Coronary artery (tissue), 2 donors: Measurements from ENCODE around the gene CDK11B.

Source experiments
- DNase-seq: peaks from one replicate; pipeline ENCODE4 v3.0.0-alpha.2; 2017; ENCODE audit warnings: low spot score
- H3K27ac ChIP-seq, 2 donors: fragments of 200-600 bp; sonication (generic); one replicate each; pipeline ENCODE4 v1.5.1; 2016 to 2019
- H3K4me3 ChIP-seq: fragments of 200-600 bp; sonication (generic); 2 replicates; pipeline ENCODE4 v1.5.1; 2016; ENCODE audit warnings: mild to moderate bottlenecking, moderate library complexity
- TF ChIP-seq, protein P1 (sequence below): fragments of 200-600 bp; sonication (generic); IDR thresholded peaks from one replicate; pipeline ENCODE4 v1.5.1; 2019; ENCODE audit warnings: antibody characterized with exemption

Gene CDK11B

DNA sequence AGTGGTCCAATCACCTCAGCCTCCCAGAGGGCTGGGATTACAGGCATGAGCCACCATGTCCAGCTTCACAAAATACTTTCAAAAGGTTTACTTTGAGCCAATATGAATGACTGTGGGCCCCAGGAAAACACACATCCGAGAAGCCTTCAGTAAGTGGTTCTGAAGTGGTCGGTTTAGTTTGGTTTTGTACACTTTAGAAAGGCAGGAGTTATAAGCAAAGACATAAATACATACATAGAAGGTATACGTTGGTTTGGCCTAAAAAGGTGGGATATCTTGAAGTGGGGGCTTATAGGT, 46.8 kb downstream of the CDK11B start:
- H3K27ac ChIP-seq: peak overlapping the region in 1 of 2 donors; percentile 31
- TF ChIP-seq, protein P1, sequence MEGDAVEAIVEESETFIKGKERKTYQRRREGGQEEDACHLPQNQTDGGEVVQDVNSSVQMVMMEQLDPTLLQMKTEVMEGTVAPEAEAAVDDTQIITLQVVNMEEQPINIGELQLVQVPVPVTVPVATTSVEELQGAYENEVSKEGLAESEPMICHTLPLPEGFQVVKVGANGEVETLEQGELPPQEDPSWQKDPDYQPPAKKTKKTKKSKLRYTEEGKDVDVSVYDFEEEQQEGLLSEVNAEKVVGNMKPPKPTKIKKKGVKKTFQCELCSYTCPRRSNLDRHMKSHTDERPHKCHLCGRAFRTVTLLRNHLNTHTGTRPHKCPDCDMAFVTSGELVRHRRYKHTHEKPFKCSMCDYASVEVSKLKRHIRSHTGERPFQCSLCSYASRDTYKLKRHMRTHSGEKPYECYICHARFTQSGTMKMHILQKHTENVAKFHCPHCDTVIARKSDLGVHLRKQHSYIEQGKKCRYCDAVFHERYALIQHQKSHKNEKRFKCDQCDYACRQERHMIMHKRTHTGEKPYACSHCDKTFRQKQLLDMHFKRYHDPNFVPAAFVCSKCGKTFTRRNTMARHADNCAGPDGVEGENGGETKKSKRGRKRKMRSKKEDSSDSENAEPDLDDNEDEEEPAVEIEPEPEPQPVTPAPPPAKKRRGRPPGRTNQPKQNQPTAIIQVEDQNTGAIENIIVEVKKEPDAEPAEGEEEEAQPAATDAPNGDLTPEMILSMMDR: no peak
- no peak for DNase-seq
- H3K4me3 ChIP-seq: no peak overlapping the region

DNA sequence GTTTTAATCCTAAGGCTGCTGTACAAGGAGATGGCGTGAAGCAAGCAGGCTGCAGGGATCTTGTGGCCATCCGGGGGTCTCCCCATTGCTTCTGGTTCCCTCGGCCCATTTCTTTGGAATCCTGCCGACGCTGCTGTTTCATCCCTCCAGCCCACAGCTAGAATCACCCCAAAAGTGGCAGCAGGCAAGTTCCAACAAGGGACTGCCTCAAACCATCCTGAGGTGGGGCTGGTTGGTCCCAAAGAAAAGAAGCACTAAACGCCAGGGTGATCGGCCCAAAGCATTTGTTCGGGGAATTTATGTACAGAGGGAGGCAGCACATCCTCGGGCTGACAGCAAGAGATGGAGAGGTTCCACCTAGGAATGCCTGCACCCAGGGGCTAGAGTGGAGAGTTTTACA, 48.0 kb downstream of the CDK11B start:
- peak overlapping the region in 1 of 2 donors; percentile 35 for H3K27ac ChIP-seq
- DNase-seq: no peak
- TF ChIP-seq, protein P1: no peak
- H3K4me3 ChIP-seq: no peak overlapping the region

DNA sequence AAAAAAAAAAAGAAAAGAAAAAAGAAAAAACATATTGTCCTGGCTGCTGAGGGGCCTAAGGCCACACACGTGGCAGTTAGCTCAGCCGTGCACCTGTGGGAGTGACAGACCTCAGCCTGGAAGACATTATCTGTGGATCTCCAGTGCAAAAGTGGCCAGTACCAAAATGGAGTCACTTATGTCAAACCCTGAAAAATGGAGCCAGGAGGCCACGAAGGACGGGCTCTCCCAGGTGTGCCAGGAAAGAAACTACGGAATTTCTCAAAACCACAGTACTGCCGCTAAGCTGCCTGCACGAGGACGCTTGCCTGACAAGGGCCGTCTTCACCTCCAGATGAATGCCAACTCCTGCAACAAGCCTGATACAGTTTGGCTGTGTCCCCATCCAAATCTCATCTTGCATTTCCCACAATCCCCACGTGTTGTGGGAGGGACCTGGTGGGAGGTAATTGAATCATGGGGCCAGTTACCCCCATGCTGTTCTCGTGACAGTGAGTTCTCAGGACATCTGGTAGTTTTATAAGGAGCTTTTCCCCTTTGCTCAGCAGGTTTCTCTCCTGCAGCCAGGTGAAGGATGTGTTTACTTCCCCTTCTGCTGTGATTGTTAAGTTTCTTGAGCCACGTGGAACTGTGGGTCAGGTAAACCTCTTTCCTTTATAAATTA, 48.9 kb downstream of the CDK11B start:
- no peak for DNase-seq
- TF ChIP-seq, protein P1: no peak
- Histone ChIP-seq H3K4me3 (no peak overlapping the region), H3K27ac (no peak overlapping the region)

DNA sequence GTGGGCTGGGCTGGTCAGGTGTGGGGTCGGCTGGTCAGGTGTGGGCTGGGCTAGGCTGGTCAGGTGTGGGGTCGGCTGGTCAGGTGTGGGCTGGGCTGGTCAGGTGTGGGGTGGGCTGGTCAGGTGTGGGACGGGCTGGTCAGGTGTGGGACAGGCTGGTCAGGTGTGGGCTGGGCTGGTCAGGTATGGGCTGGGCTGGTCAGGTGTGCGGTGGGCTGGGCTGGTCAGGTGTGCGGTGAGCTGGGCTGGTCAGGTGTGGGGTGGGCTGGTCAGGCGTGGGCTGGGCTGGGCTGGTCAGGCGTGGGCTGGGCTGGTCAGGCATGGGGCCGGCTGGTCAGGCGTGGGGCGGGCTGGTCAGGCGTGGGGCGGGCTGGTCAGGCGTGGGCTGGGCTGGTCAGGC, 52.6 kb downstream of the CDK11B start:
- TF ChIP-seq, protein P1: no peak
- Histone ChIP-seq H3K27ac (no peak overlapping the region), H3K4me3 (no peak overlapping the region)
- no peak for DNase-seq

DNA sequence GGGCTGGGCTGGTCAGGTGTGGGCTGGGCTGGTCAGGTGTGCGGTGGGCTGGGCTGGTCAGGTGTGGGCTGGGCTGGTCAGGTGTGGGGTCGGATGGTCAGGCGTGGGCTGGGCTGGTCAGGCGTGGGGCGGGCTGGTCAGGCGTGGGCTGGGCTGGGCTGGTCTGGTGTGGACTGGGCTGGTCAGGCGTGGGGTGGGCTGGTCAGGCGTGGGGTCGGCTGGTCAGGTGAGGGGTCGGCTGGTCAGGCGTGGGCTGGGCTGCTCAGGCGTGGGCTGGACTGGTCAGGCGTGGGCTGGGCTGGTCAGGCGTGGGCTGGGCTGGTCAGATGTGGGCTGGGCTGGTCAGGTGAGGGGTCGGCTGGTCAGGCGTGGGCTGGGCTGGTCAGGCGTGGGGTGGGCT, 53.1 kb downstream of the CDK11B start:
- no peak for DNase-seq
- no peak overlapping the region for H3K4me3 ChIP-seq
- no peak overlapping the region for H3K27ac ChIP-seq
- TF ChIP-seq, protein P1: no peak

DNA sequence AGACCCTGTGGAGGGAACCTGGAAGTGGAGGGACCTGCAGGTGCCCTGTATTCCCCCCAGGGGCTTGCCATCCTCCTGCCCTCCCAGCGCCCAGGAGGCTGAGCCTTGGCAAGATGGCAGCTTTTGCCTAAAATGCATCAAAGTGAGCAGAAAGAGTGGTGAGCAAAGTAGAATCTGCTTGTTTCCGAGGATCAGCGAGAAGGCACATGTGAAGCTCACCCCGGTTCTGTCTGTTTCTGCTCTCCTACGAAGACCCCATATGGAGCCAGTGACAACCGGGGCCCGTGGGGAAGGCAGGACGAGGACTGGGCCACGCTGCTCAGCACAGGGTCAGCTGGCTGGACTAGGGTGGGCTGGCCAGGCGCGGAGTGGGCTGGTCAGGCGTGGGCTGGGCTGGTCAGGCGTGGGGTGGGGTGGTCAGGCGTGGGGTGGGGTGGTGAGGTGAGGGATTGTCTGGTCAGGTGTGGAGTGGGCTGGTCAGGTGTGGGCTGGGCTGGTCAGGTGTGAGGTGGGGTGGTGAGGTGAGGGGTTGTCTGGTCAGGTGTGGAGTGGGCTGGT, 53.7 kb downstream of the CDK11B start:
- Histone ChIP-seq H3K27ac (no peak overlapping the region), H3K4me3 (no peak overlapping the region)
- DNase-seq: no peak
- TF ChIP-seq, protein P1: no peak

DNA sequence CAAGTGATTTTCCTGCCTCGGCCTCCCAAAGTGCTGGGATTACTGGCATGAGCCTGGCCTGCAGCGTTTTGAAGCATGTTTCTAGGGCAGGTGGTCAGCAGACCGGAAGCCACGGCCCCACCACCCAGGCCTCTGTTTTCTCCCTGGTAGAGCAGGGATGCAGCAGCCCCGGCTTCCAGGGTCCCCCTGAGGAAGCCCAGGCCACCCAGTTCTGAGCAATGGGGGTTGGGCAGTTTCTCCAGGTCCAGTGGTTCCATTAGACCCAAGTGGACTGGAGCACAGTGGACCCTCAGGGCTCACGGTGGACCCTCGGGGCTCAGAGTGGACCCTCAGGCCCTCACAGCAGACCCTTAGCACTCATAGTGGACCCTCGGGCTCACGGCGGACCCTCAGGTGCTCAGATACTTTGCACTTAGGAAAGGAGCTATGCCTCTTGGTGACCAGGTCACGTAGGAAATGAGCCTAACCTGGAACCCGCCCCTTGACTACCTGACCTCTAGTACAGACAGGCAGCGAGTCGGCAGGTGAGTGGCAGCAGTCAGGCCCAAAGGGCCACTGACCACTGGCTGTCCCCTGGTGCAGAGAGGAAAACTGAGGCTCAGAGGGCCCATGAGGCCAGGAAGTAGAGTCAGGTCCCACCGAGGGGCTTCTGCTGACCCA, 54.3 kb downstream of the CDK11B start:
- no peak for DNase-seq
- TF ChIP-seq, protein P1: no peak
- Histone ChIP-seq H3K4me3 (no peak overlapping the region), H3K27ac (no peak overlapping the region)
